Activated CD4-positive, alpha-beta T cell treated with anti-CD3 and anti-CD28 coated beads for 4 hours (primary cell): Measurements from ENCODE around the gene MEIOSIN.
"Not testable (repeated sequence)": the region's sequence is repeated elsewhere in the genome, so short reads cannot be mapped to it uniquely, and the experiment has no call there.

Source experiments
- DNase-seq, 2 donors: peaks; one replicate each; pipeline ENCODE4 v3.0.0-alpha.2; 2020

MEIOSIN gene

DNA sequence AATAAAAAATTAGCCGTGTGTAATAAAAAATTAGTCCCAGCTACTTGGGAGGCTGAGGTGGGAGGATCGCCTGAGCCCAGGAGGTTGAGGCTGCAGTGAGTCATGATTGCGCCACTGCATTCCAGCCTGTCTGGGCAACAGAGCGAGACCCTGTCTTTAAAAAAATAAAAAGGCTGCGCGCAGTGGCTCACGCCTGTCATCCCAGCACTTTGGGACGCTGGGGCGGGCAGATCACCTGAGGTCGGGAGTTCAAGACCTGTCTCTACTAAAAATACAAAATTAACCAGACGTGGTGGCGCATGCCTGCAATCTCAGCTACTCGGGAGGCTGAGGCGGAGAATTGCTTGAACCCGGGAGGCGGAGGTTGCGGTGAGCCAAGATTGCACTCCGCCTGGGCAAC is 4.6 kb upstream of the MEIOSIN start:
- DNase-seq: not testable (repeated sequence)

DNA sequence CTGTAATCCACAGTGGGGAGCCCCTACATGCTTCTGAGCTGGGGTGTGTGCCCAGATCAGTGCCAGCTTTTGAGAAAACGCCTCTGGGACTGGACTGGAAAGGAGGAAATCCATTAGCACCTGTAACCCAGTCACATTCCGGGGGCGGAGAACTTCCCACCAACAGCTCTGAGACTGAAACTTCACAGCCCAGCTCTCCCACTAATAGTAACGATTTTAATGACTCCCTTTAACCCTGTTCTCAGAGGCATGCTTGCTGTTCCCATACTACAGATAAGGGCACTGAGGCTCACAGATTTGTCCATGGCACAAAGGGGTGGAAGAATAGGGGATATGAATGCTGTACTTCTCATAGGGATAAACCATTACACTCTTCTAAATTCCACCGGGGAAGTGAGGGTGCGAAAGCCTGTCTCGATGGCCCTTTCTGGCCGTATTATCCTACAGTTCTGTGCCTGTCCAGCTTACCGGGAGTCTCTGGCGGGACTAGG is 3.4 kb upstream of the MEIOSIN start:
- DNase-seq: peak; percentile 18 to 29

DNA sequence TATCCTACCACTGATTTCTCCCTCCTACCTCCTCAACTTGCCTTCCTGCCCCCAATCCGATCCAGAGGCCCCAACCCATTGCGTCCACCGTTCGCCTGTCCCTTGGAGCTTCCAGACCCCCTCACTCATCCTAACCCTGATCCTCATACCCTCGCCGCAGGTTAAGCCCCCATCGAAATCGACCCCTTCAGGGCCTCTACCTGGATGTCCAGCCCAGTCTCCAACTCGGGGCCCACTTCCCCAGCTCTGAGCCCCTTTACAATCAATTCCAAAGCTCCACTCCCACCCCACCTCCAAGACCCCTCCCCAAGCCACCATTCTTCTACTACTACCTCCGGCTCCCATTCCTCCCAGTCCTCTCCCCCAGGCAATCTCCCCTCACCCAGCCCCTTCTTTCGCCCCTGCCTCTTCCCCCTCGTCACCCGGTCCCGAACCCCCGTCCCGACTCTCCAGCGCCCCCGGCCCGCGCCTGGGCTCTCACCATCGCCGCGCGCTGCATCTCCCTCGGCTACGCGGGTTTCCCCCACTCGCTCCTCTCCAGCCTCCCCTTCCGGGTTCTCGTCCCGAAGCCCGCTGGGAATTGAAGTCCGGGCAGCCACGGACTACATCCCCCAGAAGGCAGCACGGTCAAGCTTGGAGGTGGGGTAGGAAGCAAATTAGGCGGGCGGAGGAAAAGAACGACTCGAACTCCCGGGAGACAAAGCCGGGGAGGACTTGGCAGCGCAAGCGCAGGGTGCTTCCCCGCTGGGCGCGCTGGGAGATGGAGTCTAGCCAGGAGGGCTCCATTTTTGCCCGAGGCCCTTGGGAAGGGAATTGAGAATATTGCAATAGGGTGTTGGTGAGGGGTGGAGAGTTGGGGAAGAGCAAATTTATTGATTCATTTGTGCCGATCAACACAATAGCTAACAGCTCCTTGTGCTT is 2.6 kb upstream of the MEIOSIN start, which contains the start of gene FBXO46:
Gene FBXO46, minus strand, starts transcription at position 529 of the 921 bp plus-strand sequence. CDS start 17,401 bp downstream, outside the sequence.
- peak; percentile 90 to 94 for DNase-seq

DNA sequence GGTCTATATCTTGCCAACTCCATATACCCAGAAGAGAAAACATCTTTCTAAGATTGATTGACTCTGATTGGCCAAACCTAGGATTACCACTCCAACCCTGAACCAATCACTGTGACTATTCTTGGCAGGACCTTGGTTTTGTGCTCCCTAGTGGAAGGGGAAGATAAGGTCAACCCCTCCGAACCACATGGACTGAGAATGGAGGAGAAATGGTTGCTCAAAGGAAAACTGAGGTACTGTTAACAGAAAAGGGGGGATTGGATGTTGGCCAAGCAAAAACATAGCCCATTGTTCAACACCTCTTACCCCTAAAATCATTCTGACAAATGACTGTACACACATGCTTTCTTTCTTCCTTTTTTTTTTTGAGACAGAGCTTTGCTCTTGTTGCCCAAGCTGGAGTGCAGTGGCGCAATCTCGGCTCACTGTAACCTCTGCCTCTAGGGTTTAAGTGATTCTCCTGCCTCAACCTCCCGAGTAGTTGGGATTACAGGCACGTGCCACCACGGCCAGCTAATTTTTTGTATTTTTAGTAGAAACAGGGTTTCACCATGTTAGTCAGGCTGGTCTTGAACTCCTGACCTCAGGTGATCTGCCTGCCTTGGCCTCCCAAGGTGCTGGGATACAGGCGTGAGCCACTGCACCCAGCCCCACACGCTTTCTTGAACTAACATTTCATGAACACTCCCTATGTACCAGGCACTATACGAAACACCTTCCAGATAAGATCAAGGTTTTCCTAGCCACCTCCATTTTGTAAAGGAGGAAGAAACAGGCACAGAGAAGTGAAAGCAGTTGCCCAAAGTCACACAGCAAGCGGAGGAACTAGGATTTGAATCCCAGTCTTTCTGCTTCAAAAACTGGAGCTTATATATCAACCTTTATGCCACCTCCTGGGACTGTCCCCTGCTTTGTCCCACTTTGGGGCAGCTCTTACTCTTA is 6.5 kb downstream of the MEIOSIN start:
- no peak for DNase-seq

DNA sequence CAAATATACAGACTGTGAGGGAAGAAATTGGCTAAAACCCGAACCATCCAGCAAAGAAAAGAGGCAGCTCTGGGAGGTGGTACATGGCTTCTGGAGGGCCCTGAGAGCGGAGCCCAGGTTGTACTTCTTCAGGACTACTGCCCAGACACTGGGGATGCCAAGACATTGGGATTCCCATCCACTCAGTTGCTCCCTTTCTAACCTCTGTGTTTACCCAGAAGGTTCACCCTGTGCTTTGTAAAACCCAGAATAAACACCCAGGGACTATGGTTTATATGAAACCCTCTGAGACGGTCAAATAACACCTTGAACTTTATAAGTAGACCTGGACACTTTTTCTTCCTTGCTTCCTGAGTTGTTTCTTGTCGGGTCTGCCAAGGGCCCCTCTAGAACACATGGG is 9.7 kb downstream of the MEIOSIN start:
- no peak for DNase-seq

DNA sequence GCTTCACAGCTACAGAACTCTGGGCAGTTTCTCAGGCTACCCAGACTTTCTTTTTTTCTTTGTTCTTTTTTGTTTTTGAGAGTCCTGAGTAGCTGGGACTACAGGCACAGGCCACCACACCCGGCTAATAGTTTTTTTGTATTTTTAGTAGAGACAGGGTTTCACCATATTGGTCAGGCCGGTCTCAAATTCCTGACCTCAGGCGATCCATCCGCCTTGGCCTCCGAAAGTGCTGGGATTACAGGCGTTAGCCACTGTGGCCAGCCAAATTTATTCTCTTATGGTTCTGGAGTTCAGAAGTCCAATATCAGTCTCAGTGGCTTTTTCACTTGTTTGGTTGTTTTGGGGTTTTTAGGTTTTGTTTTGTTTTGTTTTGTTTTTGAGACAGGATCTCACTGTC is 12.4 kb downstream of the MEIOSIN start:
- no peak for DNase-seq

DNA sequence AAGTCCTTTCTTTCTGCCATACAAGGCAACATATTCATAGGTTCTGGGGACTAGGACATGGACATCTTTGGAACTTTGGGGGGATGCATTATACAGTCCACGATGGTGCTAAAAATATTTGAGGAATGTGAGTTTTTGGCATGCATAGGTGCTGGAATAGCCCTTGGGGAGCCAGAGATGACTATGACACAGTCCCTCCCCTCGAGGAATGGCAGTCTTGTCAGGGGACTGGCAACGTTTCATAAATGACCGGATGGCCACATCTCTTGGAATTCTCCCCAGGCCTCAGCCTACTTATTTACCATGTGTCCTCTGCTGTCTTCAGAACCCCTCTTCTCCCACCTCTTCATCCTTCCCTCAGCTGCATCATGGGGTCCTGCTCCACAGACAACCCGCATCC is 13.6 kb downstream of the MEIOSIN start:
- DNase-seq: no peak

DNA sequence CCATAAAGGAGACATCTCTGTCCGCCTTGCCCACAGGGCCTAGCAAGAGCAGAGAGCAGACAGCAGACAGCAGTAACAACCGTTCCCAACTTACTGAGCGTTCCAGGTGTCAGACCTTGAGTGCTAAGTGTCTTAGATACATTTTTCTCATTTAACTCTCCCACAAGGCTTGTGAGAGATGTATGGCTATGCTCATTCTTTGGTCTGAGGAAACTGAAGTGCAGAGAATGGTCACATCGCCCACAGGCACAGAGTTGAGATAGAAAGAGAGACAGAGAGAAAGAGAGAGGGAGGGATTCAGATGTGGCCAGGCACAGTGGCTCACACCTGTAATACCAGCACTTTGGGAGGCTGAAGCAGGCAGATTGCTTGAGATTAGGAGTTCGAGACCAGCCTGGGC is 14.3 kb downstream of the MEIOSIN start:
- no peak for DNase-seq

DNA sequence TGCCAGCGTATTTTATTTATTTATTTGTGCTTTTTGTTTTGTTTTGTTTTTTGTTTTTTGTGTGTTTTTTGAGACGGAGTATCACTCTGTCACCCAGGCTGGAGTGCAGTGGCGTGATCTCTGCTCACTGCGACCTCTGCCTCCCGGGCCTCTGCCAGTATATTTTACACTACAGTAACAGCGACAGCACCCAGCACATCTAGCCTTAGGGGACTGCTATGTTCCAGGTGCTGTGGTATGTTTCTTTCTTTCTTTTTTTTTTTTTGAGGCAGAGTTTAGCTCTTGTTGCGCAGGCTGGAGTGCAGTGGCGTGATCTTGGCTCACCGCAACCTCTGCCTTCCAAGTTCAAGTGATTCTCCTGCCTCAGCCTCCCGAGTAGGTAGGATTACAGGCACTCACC is 18.2 kb downstream of the MEIOSIN start:
- DNase-seq: not testable (repeated sequence)

DNA sequence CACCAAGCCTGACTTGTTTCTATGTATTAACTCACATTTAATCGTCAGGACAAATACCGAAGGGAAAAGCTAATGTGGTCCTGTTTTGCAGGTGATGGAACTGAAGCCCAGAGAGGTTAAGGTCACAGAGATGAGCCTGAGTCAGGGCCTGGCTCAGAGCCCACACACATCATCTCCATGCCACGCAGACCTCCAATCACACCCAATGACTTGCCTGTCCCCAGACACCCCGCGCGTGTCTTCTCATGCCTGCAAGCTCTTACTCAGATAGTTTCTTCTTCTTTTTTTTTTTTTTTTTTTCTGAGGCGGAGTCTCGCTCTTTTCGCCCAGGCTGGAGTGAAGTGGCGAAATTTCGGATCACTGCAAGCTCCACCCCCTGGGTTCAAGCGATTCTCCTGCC is 19.4 kb downstream of the MEIOSIN start:
- DNase-seq: no peak

DNA sequence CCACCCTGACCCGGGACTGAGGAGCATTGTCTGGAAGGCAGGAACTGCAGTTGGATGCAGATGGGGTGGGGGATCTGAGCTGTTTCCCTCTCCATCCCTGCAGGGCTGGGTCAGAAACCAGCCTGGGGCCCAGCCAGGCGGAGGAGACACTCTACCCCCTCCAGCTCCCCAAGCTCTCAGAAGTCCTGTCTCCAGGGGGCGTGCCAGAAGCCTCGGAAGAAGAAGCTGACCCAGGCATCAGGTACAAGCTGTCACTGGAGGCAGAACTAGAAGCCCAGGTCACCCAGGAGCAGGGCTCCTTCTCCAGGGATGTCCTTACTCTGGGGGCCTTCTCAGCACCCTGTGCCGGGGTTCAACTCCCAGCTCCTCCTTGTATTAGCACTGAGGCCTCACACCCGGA is 20.3 kb downstream of the MEIOSIN start:
- DNase-seq: no peak

DNA sequence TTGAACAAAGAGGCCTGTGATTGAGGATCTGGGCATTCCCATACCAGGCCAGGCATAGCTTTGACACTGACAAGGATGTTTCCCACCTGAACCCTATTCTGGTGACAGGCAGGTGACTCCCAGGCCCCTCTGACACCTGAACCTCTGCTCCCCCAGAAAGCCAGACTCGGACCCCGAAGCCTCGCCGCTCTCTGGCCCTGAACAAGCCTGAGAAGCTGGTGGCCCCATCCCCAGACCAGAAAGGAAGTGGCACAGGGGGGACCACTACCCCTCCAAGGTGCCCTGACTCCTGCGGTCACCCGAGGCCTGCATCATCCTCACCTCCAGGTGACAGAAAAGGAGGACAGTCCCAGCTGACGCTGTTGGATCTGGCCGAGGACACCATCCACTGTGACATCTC is 21.1 kb downstream of the MEIOSIN start:
- no peak for DNase-seq

DNA sequence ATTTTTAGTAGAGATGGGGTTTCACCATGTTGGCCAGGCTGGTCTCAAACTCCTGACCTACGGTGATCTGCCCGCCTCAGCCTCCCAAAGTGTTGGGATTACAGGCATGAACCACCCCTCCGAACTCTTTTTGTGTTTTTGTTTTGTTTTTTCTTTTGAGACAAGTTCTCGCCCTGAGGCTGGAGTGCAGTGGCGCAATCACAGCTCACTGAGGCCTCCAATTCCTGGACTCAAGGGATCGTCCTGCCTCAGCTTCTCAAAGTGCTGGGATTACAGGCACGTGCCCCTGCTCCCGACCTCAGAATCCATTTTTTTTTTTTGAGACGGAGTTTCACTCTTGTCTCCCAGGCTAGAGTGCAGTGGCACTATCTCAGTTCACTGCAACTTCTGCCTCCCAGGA is 24.5 kb downstream of the MEIOSIN start:
- no peak for DNase-seq

DNA sequence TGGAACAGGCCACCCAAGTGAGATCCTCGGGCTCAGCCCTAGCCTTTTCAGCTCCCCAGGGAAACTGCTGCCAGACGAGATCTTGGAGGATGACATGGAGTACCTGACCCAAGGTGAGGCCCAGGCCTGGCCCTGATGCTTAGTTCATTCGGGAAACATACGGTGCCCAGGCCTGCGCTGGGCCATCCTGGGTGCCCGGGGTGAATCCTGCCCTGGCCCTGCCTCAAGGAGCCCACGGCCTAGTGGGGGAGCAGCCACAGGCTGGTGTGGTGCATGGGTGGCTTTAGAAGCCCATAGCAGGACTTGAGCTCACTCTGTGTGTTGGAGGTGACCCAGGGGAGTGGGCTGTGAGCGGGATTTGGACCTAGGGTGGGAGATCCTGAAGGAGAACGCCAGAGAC is 25.7 kb downstream of the MEIOSIN start:
- no peak for DNase-seq

DNA sequence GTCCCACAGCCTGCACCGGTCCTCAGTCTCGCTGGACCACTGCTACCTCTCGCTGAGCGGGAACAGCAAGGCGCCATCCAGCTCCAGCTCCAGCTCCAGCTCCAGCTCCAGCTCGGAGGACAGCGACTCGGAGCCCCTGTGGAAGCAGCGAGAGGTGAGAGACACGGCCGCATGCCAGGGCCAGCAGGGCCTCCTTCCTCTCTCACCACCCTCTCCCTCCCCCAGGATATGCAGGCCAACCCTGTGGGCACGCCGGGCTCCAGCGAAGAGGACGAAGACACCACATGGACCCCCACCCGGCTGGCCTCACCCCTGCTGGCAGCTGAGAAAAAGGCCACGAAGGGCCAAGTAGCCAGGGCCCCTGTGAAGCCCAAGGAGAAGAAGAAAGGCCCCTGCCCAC is 28.5 kb downstream of the MEIOSIN start:
- no peak for DNase-seq

DNA sequence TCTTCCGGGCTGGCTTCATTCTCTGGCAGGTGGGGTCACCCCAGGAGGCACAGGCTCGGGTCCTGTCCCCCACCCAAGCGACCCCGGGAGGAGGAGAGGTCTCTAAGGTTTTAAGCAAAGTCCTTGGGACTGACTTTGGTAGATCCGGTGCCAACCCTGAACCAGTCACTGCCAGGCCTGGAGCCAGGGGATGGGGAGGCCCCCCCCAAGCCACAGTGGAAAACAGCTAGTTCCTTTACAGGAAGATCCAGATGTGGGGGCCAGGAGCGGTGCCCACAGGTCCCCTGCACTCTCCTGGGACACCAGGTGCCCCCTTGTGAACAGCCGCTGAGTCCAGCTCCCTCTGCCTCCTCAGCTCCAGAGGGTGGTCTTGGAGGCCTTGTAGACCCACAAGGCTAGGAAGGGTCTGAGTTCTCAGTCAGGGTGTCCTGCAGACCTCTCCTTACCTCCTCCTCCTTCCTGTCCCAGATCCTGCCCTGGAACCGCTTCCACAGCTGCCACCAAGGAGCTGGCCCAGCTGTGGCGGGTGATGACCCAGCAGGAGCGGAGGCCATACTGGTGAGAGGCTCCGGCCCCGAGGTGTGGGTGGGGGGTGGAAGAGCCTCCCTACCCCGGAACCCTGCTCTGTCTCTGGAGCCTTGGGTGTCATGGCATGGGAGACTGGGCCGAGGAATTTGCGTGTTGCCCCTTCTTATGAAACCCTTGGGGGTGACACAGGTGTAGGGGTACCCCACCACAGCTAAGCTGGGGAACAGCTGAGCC is 29.8 kb downstream of the MEIOSIN start:
- DNase-seq: no peak

DNA sequence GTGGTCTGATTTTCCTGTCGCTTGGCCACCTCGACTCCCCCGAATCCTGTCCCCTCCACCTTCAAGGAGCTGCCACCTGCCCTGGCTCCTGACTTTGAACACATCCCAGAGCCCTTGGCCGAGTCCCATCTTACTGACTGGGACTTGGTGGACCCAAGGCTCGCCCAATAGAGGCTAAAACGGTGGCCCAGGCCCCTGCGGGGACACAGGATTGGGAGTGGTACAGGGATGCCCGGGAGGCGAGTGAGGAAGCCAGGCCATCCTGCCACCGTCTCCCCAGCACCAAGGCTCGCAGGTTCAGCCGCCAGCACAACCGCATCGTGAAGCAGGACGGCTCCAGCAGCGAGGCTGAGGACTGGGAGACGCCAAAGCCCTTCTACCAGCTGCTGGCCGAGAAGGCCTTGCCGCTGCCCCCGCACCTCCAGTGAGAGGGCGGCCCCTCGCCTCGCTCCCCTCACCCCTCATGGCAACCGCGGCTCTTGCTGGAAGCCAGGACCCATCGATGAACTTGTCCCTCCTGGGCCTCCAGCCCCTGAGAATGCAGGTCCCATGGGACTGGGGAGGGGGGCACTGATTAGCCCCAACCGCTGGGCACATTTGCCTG is 30.6 kb downstream of the MEIOSIN start:
- no peak for DNase-seq

DNA sequence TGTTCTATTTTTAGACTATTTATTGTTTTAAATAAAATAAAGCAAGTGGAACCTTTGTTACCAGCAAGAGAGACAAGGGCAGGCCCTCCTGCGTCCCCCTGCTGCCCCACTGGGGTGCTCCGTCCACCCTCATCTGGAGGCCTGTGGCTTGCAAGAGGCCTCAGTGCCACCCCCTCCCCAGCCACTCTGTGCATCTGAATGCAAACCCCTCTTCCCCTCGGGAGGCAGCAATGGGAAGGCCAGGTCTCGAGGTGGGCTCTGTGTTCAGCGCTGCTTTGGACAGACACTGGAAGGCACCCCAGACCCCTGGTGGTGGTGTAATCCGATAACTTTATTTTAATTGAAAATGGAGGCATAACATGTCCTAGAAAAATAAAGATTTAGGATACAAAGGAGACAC is 31.2 kb downstream of the MEIOSIN start:
- no peak for DNase-seq

DNA sequence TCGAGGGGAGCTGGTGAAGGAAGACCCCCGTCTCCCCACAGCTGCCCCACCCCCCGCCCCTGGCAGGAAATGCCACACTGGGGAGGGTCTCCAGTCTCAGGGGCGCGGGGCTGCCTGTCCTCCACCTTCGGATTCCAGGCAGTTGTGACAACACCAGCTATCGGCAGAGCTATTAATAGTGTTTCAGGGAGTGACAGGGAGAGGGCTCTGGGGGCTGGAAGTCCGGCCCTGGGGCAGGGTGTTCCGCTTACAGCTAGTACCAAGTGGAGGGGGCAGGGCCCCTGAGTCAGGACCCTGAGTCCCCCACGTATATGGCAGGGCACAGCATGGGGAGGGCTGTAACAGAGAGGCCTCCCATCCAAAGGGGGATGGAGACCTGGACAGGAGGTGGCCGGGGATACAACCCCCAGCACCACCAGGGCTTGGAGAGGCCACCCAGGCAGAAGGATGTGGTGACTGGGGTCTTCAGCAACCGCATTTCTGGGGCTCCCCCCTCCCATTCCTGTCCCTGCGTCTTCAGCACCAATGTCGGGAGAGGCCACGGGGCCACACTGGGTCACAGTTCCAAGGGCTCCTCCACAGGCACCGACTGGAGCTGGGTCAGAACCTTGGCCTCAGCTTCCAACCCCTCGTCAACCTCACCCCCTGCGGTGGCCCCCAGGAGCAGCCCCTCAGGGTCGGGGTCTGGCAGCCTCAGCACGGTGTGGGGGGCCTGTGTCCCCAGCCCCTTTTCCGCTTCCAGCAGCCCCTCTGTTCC is 31.9 kb downstream of the MEIOSIN start:
- no peak for DNase-seq

DNA sequence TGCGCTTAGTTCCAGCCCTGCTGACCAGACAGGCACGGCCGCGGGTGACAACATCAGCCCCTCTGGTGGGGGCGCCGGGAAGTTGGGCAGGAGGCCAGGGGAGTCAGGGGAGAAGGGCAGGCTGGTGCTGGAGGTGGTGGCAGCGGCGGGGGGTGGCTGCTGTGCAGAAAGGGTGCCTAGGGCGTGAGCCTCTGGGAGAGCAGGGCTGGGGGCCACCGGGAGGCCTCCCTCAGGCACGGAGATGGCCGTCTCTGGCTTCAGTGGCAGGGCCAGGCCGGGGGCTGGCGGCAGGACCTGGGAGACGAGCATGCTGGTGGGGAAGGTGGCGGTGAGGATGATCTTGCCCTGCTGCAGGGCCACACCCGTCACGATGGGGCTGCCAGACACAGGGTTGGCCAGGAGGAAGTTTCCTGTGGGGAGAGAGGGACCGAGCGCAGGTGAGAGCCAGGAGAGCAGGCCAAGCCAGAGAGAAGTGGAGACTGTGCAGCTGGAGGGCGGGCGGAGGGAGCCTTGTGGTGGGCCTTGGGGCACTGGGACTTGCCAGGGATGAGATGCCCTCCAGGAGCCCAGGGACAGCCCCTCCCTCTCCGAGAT is 32.6 kb downstream of the MEIOSIN start:
- no peak for DNase-seq

DNA sequence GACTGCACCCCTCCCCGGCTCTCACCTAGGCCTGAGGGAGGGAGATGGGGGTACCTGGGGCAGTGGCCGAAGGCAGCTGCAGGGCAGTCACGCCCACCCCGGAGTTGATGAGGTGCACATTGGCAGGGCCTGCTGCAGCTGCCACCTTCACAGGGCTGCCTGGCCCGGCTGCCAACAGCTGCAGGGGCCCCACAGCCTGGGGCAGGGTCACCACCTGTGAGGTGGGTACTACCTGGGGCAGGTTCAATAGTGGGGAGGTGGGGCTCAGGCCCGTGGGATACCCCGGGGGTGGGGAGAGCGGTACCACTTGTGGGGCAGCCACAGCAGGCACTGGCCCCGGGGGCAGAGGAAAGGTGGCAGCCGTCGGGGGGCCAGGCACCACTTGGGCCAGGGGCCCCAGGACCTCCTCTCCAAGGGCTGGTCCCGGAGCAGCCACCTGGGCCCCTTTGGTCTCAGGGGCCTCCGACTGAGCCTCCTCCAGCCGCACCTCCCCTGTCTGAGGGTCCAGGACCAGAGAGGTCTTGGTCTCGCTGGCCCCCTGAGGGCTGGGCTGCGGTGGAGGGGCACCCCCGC is 33.1 kb downstream of the MEIOSIN start:
- no peak for DNase-seq
